SK-N-SH treated with all-trans-retinoic acid at 6 μM for 48 hours (cell line): ENCODE measurements around the gene DNAH14.

Source experiments
- ATAC-seq: fragments of 200-7000 bp; cut with Tn5 transposase; 3 replicates; pipeline ENCODE4 v1.9.1; 2020; ENCODE audit warnings: mild to moderate bottlenecking, moderate library complexity
- ARNTL ChIP-seq: fragments of 450-650 bp; formaldehyde crosslinking; IDR thresholded peaks from 2 replicates; pipeline ENCODE4 v1.5.0; 2020; ENCODE audit warnings: low read depth, mild to moderate bottlenecking, moderate library complexity, borderline replicate concordance
- BACH2 ChIP-seq: fragments of 250-450 bp; sonication (Bioruptor Pico); IDR thresholded peaks from 2 replicates; pipeline ENCODE4 v1.9.0; 2021; ENCODE audit warnings: mild to moderate bottlenecking, borderline replicate concordance
- CREB5 ChIP-seq: fragments of 250-450 bp; sonication (Bioruptor Pico); IDR thresholded peaks from 2 replicates; pipeline ENCODE4 v1.5.1; 2020; ENCODE audit warnings: low read depth, mild to moderate bottlenecking, moderate library complexity
- ESRRG ChIP-seq: fragments of 250-450 bp; sonication (Bioruptor Pico); IDR thresholded peaks from 2 replicates; pipeline ENCODE4 v1.6.1; 2021; ENCODE audit warnings: mild to moderate bottlenecking
- GLIS3 ChIP-seq: fragments of 250-450 bp; sonication (Bioruptor Pico); IDR thresholded peaks from 2 replicates; pipeline ENCODE4 v1.5.0; 2020; ENCODE audit warnings: mild to moderate bottlenecking, moderate library complexity
- ISL1 ChIP-seq: fragments of 250-450 bp; sonication (Bioruptor Pico); IDR thresholded peaks from 2 replicates; pipeline ENCODE4 v2.1.2; 2022; ENCODE audit warnings: mild to moderate bottlenecking, moderate library complexity
- OSR1 ChIP-seq: fragments of 250-450 bp; sonication (Bioruptor Pico); IDR thresholded peaks from 2 replicates; pipeline ENCODE4 v1.8.0; 2022; ENCODE audit warnings: moderate library complexity, mild to moderate bottlenecking, inconsistent platforms
- POU6F1 ChIP-seq: fragments of 250-450 bp; sonication (Bioruptor Pico); IDR thresholded peaks from 2 replicates; pipeline ENCODE4 v1.8.0; 2021; ENCODE audit warnings: low read depth, mild to moderate bottlenecking, moderate library complexity, borderline replicate concordance
- PPARA ChIP-seq: fragments of 250-450 bp; sonication (Bioruptor Pico); IDR thresholded peaks from 2 replicates; pipeline ENCODE4 v1.5.0; 2020; ENCODE audit warnings: mild to moderate bottlenecking, borderline replicate concordance
- SNAI2 ChIP-seq: fragments of 250-450 bp; sonication (Bioruptor Pico); IDR thresholded peaks from 2 replicates; pipeline ENCODE4 v1.5.0; 2020; ENCODE audit warnings: mild to moderate bottlenecking, moderate library complexity
- TSHZ2 ChIP-seq: fragments of 250-450 bp; sonication (Bioruptor Pico); IDR thresholded peaks from 2 replicates; pipeline ENCODE4 v1.5.0; 2020; ENCODE audit warnings: mild to moderate bottlenecking, moderate library complexity
- ZC3H10 ChIP-seq: fragments of 250-450 bp; sonication (Bioruptor Pico); IDR thresholded peaks from 2 replicates; pipeline ENCODE4 v1.5.1; 2021; ENCODE audit warnings: mild to moderate bottlenecking, moderate library complexity
- ZFP3 ChIP-seq: fragments of 250-450 bp; sonication (Bioruptor Pico); IDR thresholded peaks from 2 replicates; pipeline ENCODE4 v1.5.0; 2020; ENCODE audit warnings: mild to moderate bottlenecking, moderate library complexity
- ZFP30 ChIP-seq: fragments of 450-650 bp; formaldehyde crosslinking; IDR thresholded peaks from 2 replicates; pipeline ENCODE4 v1.5.0; 2022; ENCODE audit warnings: mild to moderate bottlenecking, moderate library complexity
- ZNF565 ChIP-seq: fragments of 450-650 bp; formaldehyde crosslinking; conservative IDR thresholded peaks from 2 replicates; pipeline ENCODE4 v1.5.0; 2020; ENCODE audit warnings: low read depth, mild to moderate bottlenecking, moderate library complexity
- ZNF70 ChIP-seq: fragments of 450-650 bp; formaldehyde crosslinking; IDR thresholded peaks from 2 replicates; pipeline ENCODE4 v1.5.0; 2020; ENCODE audit warnings: mild to moderate bottlenecking, moderate library complexity
- ZNF8 ChIP-seq: fragments of 450-650 bp; formaldehyde crosslinking; IDR thresholded peaks from 2 replicates; pipeline ENCODE4 v1.5.0; 2020; ENCODE audit warnings: mild to moderate bottlenecking, moderate library complexity
- TF ChIP-seq, protein P1 (sequence below): fragments of 250-450 bp; sonication (Bioruptor Pico); IDR thresholded peaks from 2 replicates; pipeline ENCODE4 v1.5.1; 2021; ENCODE audit warnings: mild to moderate bottlenecking, moderate library complexity
- TF ChIP-seq, protein P2 (sequence below): fragments of 250-450 bp; sonication (Bioruptor Pico); IDR thresholded peaks from 2 replicates; pipeline ENCODE4 v1.8.0; 2020; ENCODE audit warnings: mild to moderate bottlenecking, moderate library complexity, borderline replicate concordance

DNAH14 gene

GRCh38 chr1:225049594-225049993 is 120.1 kb downstream of the DNAH14 start (continued):
- TF ChIP-seq CREB5 (CRISPR knock-in tag) (no peak), ZFP3 (CRISPR knock-in tag) (no peak), POU6F1 (no peak), PPARA (CRISPR knock-in tag) (no peak)
- TF ChIP-seq, all 23 proteins: peak for 0

GRCh38 chr1:225063722-225064121 is 134.2 kb downstream of the DNAH14 start:
- ATAC-seq, result no peak
- TF ChIP-seq ZFP3 (CRISPR knock-in tag) (no peak), PPARA (CRISPR knock-in tag) (no peak), BACH2 (CRISPR knock-in tag) (no peak), ZNF70 (CRISPR knock-in tag) (no peak), GLIS3 (CRISPR knock-in tag) (no peak), ISL1 (no peak), ZNF565 (CRISPR knock-in tag) (no peak), CREB5 (CRISPR knock-in tag) (no peak), ZC3H10 (no peak), TSHZ2 (no peak), ARNTL (CRISPR knock-in tag) (no peak), ZNF8 (no peak), ESRRG (CRISPR knock-in tag) (no peak), OSR1 (CRISPR knock-in tag) (no peak), ZFP30 (CRISPR knock-in tag) (no peak)
- TF ChIP-seq, protein P1, sequence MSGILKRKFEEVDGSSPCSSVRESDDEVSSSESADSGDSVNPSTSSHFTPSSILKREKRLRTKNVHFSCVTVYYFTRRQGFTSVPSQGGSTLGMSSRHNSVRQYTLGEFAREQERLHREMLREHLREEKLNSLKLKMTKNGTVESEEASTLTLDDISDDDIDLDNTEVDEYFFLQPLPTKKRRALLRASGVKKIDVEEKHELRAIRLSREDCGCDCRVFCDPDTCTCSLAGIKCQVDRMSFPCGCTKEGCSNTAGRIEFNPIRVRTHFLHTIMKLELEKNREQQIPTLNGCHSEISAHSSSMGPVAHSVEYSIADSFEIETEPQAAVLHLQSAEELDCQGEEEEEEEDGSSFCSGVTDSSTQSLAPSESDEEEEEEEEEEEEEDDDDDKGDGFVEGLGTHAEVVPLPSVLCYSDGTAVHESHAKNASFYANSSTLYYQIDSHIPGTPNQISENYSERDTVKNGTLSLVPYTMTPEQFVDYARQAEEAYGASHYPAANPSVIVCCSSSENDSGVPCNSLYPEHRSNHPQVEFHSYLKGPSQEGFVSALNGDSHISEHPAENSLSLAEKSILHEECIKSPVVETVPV (CRISPR knock-in tag), result no peak
- TF ChIP-seq, protein P2, sequence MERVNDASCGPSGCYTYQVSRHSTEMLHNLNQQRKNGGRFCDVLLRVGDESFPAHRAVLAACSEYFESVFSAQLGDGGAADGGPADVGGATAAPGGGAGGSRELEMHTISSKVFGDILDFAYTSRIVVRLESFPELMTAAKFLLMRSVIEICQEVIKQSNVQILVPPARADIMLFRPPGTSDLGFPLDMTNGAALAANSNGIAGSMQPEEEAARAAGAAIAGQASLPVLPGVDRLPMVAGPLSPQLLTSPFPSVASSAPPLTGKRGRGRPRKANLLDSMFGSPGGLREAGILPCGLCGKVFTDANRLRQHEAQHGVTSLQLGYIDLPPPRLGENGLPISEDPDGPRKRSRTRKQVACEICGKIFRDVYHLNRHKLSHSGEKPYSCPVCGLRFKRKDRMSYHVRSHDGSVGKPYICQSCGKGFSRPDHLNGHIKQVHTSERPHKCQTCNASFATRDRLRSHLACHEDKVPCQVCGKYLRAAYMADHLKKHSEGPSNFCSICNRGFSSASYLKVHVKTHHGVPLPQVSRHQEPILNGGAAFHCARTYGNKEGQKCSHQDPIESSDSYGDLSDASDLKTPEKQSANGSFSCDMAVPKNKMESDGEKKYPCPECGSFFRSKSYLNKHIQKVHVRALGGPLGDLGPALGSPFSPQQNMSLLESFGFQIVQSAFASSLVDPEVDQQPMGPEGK (CRISPR knock-in tag), result no peak

DNA sequence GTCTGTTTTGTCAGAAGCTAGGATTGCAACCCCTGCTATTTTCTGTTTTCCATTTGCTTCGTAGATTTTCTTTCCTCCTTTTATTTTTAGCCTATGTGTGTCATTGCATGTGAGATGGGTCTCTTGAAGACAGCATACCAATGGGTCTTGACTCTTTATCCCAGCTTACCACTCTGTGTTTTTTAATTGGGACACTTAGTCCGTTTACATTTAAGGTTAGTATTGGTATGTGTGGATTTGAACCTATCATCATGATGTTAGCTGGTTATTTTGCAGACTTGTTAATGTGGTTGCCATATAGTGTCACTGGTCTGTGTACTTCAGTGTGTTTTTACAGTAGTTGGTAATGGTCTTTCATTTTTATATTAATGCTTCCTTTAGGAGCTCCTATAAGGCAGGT is 141.5 kb downstream of the DNAH14 start:
- no peak for ATAC-seq
- TF ChIP-seq PPARA (CRISPR knock-in tag) (no peak), ZC3H10 (no peak), ZNF70 (CRISPR knock-in tag) (no peak), GLIS3 (CRISPR knock-in tag) (no peak), TSHZ2 (no peak), ZFP3 (CRISPR knock-in tag) (no peak), ZNF8 (no peak), BACH2 (CRISPR knock-in tag) (no peak), SNAI2 (CRISPR knock-in tag) (no peak)
- TF ChIP-seq, all 23 proteins: peak for 0
